Measurements from ENCODE around the gene FAM13B. TPM values are rescaled to one million over a fixed set of nuclear protein-coding genes. Genes with fewer than 3 reads are reported as not detected.

Gene FAM13B
- total RNA-seq, 1 donor from 2014 or later: 31.4 TPM

- Mint-ChIP-seq H3K36me3 (ENCODE audit: unreplicated experiment) (no peaks in the 10 kb centered on the region), H3K27ac (ENCODE audit: unreplicated experiment) (no peak overlapping the region), H3K9me3 (ENCODE audit: unreplicated experiment) (no peaks in the 10 kb centered on the region), H3K4me3 (ENCODE audit: unreplicated experiment) (no peak overlapping the region), H3K27me3 (ENCODE audit: unreplicated experiment) (no peaks in the 10 kb centered on the region), H3K4me1 (ENCODE audit: low read depth, unreplicated experiment) (no peaks in the 10 kb centered on the region)
- no peak for TF ChIP-seq CTCF (IDR thresholded peaks at IDR 0.05; ENCODE audit: partially characterized antibody, unreplicated experiment)
- no peak for DNase-seq
These were observed 5.2 kb upstream of the FAM13B start for GRCh38 chr5:138037907-138038633.

- no peaks in the 10 kb centered on the region for H3K27me3 Mint-ChIP-seq (ENCODE audit: unreplicated experiment)
- no peak overlapping the region for H3K27ac Mint-ChIP-seq (ENCODE audit: unreplicated experiment)
- no peaks in the 10 kb centered on the region for H3K4me1 Mint-ChIP-seq (ENCODE audit: low read depth, unreplicated experiment)
- H3K4me3 Mint-ChIP-seq (ENCODE audit: unreplicated experiment): no peak overlapping the region
- no peaks in the 10 kb centered on the region for H3K36me3 Mint-ChIP-seq (ENCODE audit: unreplicated experiment)
- H3K9me3 Mint-ChIP-seq (ENCODE audit: unreplicated experiment): no peaks in the 10 kb centered on the region
- no peak for DNase-seq
- no peak for TF ChIP-seq CTCF (IDR thresholded peaks at IDR 0.05; ENCODE audit: partially characterized antibody, unreplicated experiment)
These were observed 4.4 kb upstream of the FAM13B start for GRCh38 chr5:138037271-138037670.

GRCh38 chr5:138035605-138036537, 3.0 kb upstream of the FAM13B start:
- Mint-ChIP-seq H3K4me3 (ENCODE audit: unreplicated experiment) (no peak overlapping the region), H3K4me1 (ENCODE audit: low read depth, unreplicated experiment) (peaks cover 2% of the 10 kb centered on the region), H3K27ac (ENCODE audit: unreplicated experiment) (no peak overlapping the region), H3K36me3 (ENCODE audit: unreplicated experiment) (no peaks in the 10 kb centered on the region), H3K27me3 (ENCODE audit: unreplicated experiment) (peaks cover 1% of the 10 kb centered on the region), H3K9me3 (ENCODE audit: unreplicated experiment) (peaks cover 6% of the 10 kb centered on the region)
- DNase-seq: peak; percentile 51
- TF ChIP-seq CTCF (IDR thresholded peaks at IDR 0.05; ENCODE audit: partially characterized antibody, unreplicated experiment): peak; percentile 81

GRCh38 chr5:138033907-138034306, 1.0 kb upstream of the FAM13B start:
- H3K9me3 Mint-ChIP-seq (ENCODE audit: unreplicated experiment): peaks cover 6% of the 10 kb centered on the region
- H3K4me3 Mint-ChIP-seq (ENCODE audit: unreplicated experiment): peak overlapping the region; percentile 97
- no peak overlapping the region for H3K27ac Mint-ChIP-seq (ENCODE audit: unreplicated experiment)
- no peak for TF ChIP-seq CTCF (IDR thresholded peaks at IDR 0.05; ENCODE audit: partially characterized antibody, unreplicated experiment)
- H3K4me1 Mint-ChIP-seq (ENCODE audit: low read depth, unreplicated experiment): peaks cover 2% of the 10 kb centered on the region
- no peaks in the 10 kb centered on the region for H3K36me3 Mint-ChIP-seq (ENCODE audit: unreplicated experiment)
- DNase-seq: no peak
- H3K27me3 Mint-ChIP-seq (ENCODE audit: unreplicated experiment): peaks cover 1% of the 10 kb centered on the region
